GM21529 (cell line): ENCODE data around the gene PCDHB9.
"Not testable (repeated sequence)": the region's sequence is repeated elsewhere in the genome, so short reads cannot be mapped to it uniquely, and the experiment has no call there.

Experiments used
- ATAC-seq: cut with Tn5 transposase; IDR thresholded peaks from one replicate; pipeline ENCODE4 v1.9.1; 2021; ENCODE audit not compliant: unreplicated experiment

PCDHB9 gene

GRCh38 chr5:141234109-141234667, 47.2 kb downstream of the PCDHB9 start:
- no peak for ATAC-seq

GRCh38 chr5:141235922-141236321, 49.0 kb downstream of the PCDHB9 start:
- ATAC-seq, result not testable (repeated sequence)

GRCh38 chr5:141236516-141237313, 49.8 kb downstream of the PCDHB9 start:
- ATAC-seq, result no peak
